Spleen (tissue), 11 donors: ENCODE measurements around the gene CD4. TPM values are rescaled to one million over a fixed set of nuclear protein-coding genes. Genes with fewer than 3 reads are reported as not detected.

ENCODE experiments used
- DNase-seq: peaks from one replicate; pipeline ENCODE4 v3.0.0-alpha.2; 2020
- H3K27ac ChIP-seq, 8 donors: fragments of 200-600 bp; sonication (generic) in 7 of 8; 1 replicate in 4 of 8; 2 replicates in 4 of 8; pipeline versions ENCODE4 v1.5.0 to v1.8.0; 2016 to 2021; ENCODE audit warnings: inconsistent platforms in 4 of 8, mild to moderate bottlenecking in 4 of 8, moderate library complexity in 1 of 8
- H3K27me3 ChIP-seq, 7 donors: fragments of 200-600 bp; sonication (generic) in 6 of 7; replicated peaks in 1 of 7; 1 replicate in 4 of 7; 2 replicates in 3 of 7; pipeline versions ENCODE4 v1.5.0 to v1.8.0; 2016 to 2021; ENCODE audit warnings: inconsistent platforms in 3 of 7, mild to moderate bottlenecking in 1 of 7
- H3K36me3 ChIP-seq, 6 donors: fragments of 200-600 bp; sonication (generic) in 5 of 6; 1 replicate in 4 of 6; 2 replicates in 2 of 6; pipeline versions ENCODE4 v1.5.0 to v1.8.0; 2016 to 2021; ENCODE audit warnings: inconsistent platforms in 2 of 6
- H3K4me1 ChIP-seq, 6 donors: fragments of 200-600 bp; sonication (generic) in 5 of 6; 1 replicate in 3 of 6; 2 replicates in 3 of 6; pipeline versions ENCODE4 v1.5.0 to v1.8.0; 2016 to 2021; ENCODE audit warnings: inconsistent platforms in 3 of 6
- H3K4me3 ChIP-seq, 8 donors: fragments of 200-600 bp; sonication (generic) in 7 of 8; 1 replicate in 4 of 8; 2 replicates in 4 of 8; pipeline versions ENCODE4 v1.5.0 to v1.8.0; 2016 to 2021; ENCODE audit warnings: inconsistent platforms in 4 of 8, mild to moderate bottlenecking in 4 of 8, moderate library complexity in 2 of 8
- H3K9me3 ChIP-seq, 8 donors: fragments of 200-600 bp; sonication (generic) in 7 of 8; 1 replicate in 4 of 8; 2 replicates in 4 of 8; pipeline versions ENCODE4 v1.5.0 to v1.8.0; 2016 to 2021; ENCODE audit warnings: inconsistent platforms in 4 of 8
- CTCF ChIP-seq, 11 experiments: fragments of 200-600 bp in 7 of 11; fragments of 450-650 bp in 4 of 11; sonication (generic) in 4 of 11; IDR thresholded peaks in 8 of 11; conservative IDR thresholded peaks in 3 of 11; 1 replicate in 7 of 11; 2 replicates in 4 of 11; pipeline versions ENCODE4 v1.4.0 to v1.8.0; 2016 to 2021; ENCODE audit warnings: antibody characterized with exemption in 11 of 11, inconsistent platforms in 4 of 11, mild to moderate bottlenecking in 1 of 11
- POLR2A ChIP-seq, 3 donors: fragments of 450-650 bp; IDR thresholded peaks; one replicate each; pipeline ENCODE4 v1.5.1; 2017; ENCODE audit warnings: antibody characterized with exemption in 3 of 3, mild to moderate bottlenecking in 1 of 3
- POLR2AphosphoS5 ChIP-seq, 3 donors: sonication (generic); formaldehyde crosslinking; IDR thresholded peaks; one replicate each; pipeline ENCODE4 v1.5.1; 2017; ENCODE audit warnings: antibody characterized with exemption in 3 of 3
- WGBS, 5 donors: extraction: QIAGEN DNeasy Blood & Tissue Kit in 3 of 5; methylation state at CpG; one replicate each; pipeline versions ENCODE4 v1.1.5 to v1.1.7; 2013 to 2018; 5-methylcytosine and 5-hydroxymethylcytosine counted together
- intact Hi-C: fragments of 100-400 bp; cut with DNase I; formaldehyde crosslinking; loops from one replicate; pipeline ENCODE4 v1.15.0; 2023; ENCODE audit warnings: low total_unique reads
- polyA plus RNA-seq, 3 donors: library from polyadenylated mRNA; stranded (reverse); fragments of 200-250 nt; gene quantifications; one replicate each; pipeline ENCODE4 v1.2.1, GENCODE V29; 2013
- total RNA-seq, 7 donors: library from RNA; depleted of rRNA in 3 of 7; stranded (reverse); fragments of >200 nt in 3 of 7; fragmentation: NEBNext Ultra II Directional in 4 of 7; extraction: Animal tissue kit (Norgen Biotek cat#: 25700) in 4 of 7; gene quantifications; one replicate each; pipeline versions ENCODE4 v1.1.0 to v1.2.1, GENCODE V29; 2016 to 2021
- donor health status: healthy with polysubstance abuse.
- donor health status: DM: no; HTN: no; CAD: no; lungs with moderate emphysema.
- donor health status: DM: no; HTN: no; CAD: no.
- donor health status: Bipolar disorder and iron deficiency.
- donor health status: healthy.
- donor health status: DM: no; HTN: no; CAD: no.
- donor health status: DM: yes; HTN: yes; CAD: no.

The CD4 gene
- total and polyA plus RNA-seq, 10 donors, result 21.8 to 207 (median 151) TPM

- Histone ChIP-seq H3K36me3 (no peaks in the 10 kb centered on the region), H3K9me3 (no peaks in the 10 kb centered on the region), H3K4me1 (peaks cover 4 to 69% (median 54%) of the 10 kb centered on the region in 6 donors), H3K27ac (peak within 1 kb of the TSS in 7 of 8 donors; percentile 30 to 78 (median 54)), H3K4me3 (peak within 1 kb of the TSS; percentile 53 to 84 (median 58)), H3K27me3 (peaks cover 0 to 74% (median 45%) of the 10 kb centered on the region in 7 donors)
- DNase-seq, result no peak
- intact Hi-C loops, result loop anchor here (10.0 kb wide), 1 partner anchor 73 kb away; the partner anchor contains the start of gene MLF2
- TF ChIP-seq CTCF (IDR thresholded peaks at IDR 0.05 in 8 of 11, conservative IDR thresholded peaks at IDR 0.05 in 3 of 11), result no peak
- TF ChIP-seq POLR2AphosphoS5 (IDR thresholded peaks at IDR 0.05), result no peak
- TF ChIP-seq POLR2A (IDR thresholded peaks at IDR 0.05), result no peak
- WGBS, 5 donors, result 1 to 3% (median 2%) methylated on average over 18 to 59 of the region's 60 CpGs
These were observed 38.9 kb downstream of the CD4 start, which contains the start of gene P3H3 for GRCh38 chr12:6827982-6828780. Gene P3H3 (plus strand): TSS chr12:6828407. CDS start chr12:6828441, 34 bp downstream.

DNA sequence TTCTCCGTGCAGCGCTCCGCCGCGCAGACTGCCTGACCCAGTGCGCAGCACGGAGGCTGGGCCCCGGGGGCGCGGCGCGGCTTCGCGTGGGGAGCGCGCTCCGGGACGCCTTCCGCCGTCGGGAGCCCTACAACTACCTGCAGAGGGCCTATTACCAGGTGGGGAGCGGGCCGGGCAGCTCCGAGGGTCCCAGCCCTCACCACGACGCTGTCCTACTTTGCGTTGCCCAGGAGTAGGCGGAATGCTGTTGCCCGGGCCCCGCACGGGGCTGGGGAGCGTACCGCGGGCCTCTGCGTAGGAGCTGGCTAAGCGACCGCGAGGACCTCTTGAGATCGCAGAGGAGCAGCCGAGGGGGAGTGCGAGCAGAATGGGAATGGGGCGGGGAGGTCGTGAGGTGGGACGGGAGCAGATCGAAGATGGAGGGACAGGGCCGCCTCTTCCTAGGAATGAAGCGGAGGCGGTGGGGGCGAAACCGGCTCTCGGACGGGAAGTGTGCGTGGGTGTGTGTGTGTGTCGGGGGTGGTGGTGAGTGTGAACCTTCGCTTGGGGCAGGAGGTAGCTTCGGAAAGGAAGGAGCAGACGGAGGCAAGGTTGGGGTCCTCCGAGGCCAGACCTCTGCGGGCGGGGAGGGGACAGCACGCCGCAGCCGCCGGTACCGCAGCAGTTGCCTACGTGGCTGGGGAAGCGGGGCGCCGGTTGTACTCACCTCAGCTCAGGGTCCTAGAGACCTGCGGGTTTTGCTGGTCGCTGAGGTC, 39.6 kb downstream of the CD4 start:
- 0 to 2% (median 1%) methylated on average over 36 to 71 of the region's 71 CpGs for WGBS, 5 donors
- Histone ChIP-seq H3K36me3 (peaks cover 0 to 3% (median 0%) of the 10 kb centered on the region in 6 donors), H3K4me1 (peaks cover 4 to 69% (median 54%) of the 10 kb centered on the region in 6 donors), H3K27ac (peak overlapping the region in 7 of 8 donors; percentile 30 to 78 (median 54)), H3K27me3 (peaks cover 0 to 66% (median 45%) of the 10 kb centered on the region in 7 donors), H3K9me3 (no peaks in the 10 kb centered on the region), H3K4me3 (peak overlapping the region; percentile 53 to 84 (median 58))
- DNase-seq, result peak; percentile 82
- intact Hi-C loops, result loop anchor here (10.0 kb wide), 1 partner anchor 74 kb away; the partner anchor contains the start of gene MLF2
- no peak for TF ChIP-seq POLR2A (IDR thresholded peaks at IDR 0.05)
- no peak for TF ChIP-seq CTCF (IDR thresholded peaks at IDR 0.05 in 8 of 11, conservative IDR thresholded peaks at IDR 0.05 in 3 of 11)
- TF ChIP-seq POLR2AphosphoS5 (IDR thresholded peaks at IDR 0.05), result peak in 2 of 3 donors; percentile 25 to 50

- DNase-seq, result no peak
- peaks cover 4 to 69% (median 54%) of the 10 kb centered on the region in 6 donors for H3K4me1 ChIP-seq
- TF ChIP-seq CTCF (IDR thresholded peaks at IDR 0.05 in 8 of 11, conservative IDR thresholded peaks at IDR 0.05 in 3 of 11) (no peak), POLR2A (IDR thresholded peaks at IDR 0.05) (no peak), POLR2AphosphoS5 (IDR thresholded peaks at IDR 0.05) (no peak)
- WGBS, 5 donors, result 48 to 66% (median 58%) methylated on average over 19 of the region's 19 CpGs
- peaks cover 0 to 59% (median 44%) of the 10 kb centered on the region in 7 donors for H3K27me3 ChIP-seq
- H3K9me3 ChIP-seq, result no peaks in the 10 kb centered on the region
- peak overlapping the region in 6 of 8 donors; percentile 47 to 78 (median 59) for H3K27ac ChIP-seq
- peak overlapping the region; percentile 53 to 84 (median 58) for H3K4me3 ChIP-seq
- intact Hi-C loops, result loop anchor here (10.0 kb wide), 1 partner anchor 75 kb away; the partner anchor contains the start of gene MLF2
- H3K36me3 ChIP-seq, result peaks cover 0 to 3% (median 0%) of the 10 kb centered on the region in 6 donors
These were observed 40.4 kb downstream of the CD4 start for GRCh38 chr12:6829536-6830220.
